ENCODE results near the gene CD163L1. TPM values are rescaled to one million over a fixed set of nuclear protein-coding genes. Genes with fewer than 3 reads are reported as not detected.
"Not testable (repeated sequence)": the region's sequence is repeated elsewhere in the genome, so short reads cannot be mapped to it uniquely, and the experiment has no call there.

The CD163L1 gene
- total RNA-seq, 4 donors from 2014 or later = 0.11 to 1.6 (median 0.34) TPM

GRCh38 chr12:7444537-7444936, 584 bp upstream of the CD163L1 start:
- TF ChIP-seq POLR2A (IDR thresholded peaks at IDR 0.05) (no peak), CTCF (IDR thresholded peaks at IDR 0.05) (no peak)
- intact Hi-C loops (cut with DNase I; ENCODE audit: low total_unique reads) = no loop called here
- DNase-seq (ENCODE audit: low spot score in 2 of 2) = no peak
- H3K4me3 ChIP-seq (ENCODE audit: low read depth, poor library complexity, severe bottlenecking) = no peak overlapping the region
- 78 to 83% methylated on average over 4 of the region's 4 CpGs for WGBS, 2 donors

- 93 to 100% methylated on average over 1 of the region's 1 CpG for WGBS, 2 donors
- H3K4me3 ChIP-seq (ENCODE audit: low read depth, poor library complexity, severe bottlenecking) = no peak overlapping the region
- no peak for DNase-seq (ENCODE audit: low spot score in 2 of 2)
- TF ChIP-seq CTCF (IDR thresholded peaks at IDR 0.05) = no peak
- no peak for TF ChIP-seq POLR2A (IDR thresholded peaks at IDR 0.05)
- intact Hi-C loops (cut with DNase I; ENCODE audit: low total_unique reads) = no loop called here
These were observed 2.7 kb downstream of the CD163L1 start for GRCh38 chr12:7441216-7441615.

DNA sequence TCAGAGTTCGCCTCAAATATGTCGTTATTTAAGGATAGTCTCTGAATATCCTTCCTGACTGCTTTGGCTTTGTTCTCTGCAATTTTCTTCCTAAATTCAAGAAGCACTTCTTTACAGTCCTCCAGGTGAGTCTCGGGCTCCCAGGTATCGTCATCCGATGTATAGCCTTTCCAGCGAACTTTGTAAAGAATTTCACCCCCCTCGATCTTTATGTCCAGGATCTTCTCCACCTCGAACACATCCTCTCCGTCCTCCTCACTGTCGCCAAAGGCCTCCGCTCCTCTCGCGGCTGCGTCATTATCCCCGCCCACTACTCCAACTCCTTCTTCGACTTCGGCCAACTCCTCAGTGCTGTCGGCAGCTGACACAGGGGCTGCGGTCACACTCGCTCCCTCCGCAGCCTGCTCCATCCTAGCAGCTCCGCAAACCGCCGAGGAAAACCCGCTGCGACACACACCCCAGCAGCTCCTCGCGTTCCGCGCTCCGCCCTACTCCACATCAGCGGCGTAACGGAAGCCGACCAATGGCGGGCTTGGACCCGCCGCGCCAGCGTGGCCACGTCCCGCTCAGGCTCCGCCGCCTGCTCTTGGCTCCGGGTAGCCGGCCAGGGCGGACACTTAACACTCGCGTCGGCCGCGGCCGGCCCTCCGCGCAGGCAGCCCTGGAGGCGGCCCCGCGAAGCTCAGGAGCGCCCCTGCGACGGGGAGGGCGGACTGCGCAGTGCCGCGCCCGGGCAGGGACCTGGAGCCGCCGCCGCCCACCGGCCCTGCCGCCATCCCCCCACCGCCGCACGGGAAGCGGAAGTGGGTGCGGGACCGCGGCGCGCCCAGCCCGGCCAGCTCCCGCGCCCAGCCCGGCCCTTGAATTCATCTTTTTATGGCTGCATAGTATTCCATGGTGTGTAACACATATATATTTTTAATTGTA, 4.1 kb downstream of the CD163L1 start:
- intact Hi-C loops (cut with DNase I; ENCODE audit: low total_unique reads) = no loop called here
- no peak for DNase-seq (ENCODE audit: low spot score in 2 of 2)
- WGBS, 2 donors = 19 to 27% methylated on average over 65 to 69 of the region's 84 CpGs
- TF ChIP-seq POLR2A (IDR thresholded peaks at IDR 0.05) (no peak), CTCF (IDR thresholded peaks at IDR 0.05) (no peak)
- H3K4me3 ChIP-seq (ENCODE audit: low read depth, poor library complexity, severe bottlenecking) = no peak overlapping the region

- DNase-seq (ENCODE audit: low spot score in 2 of 2); intact Hi-C loops (cut with DNase I; ENCODE audit: low total_unique reads); H3K4me3 ChIP-seq (ENCODE audit: low read depth, poor library complexity, severe bottlenecking): not testable (repeated sequence)
- WGBS, 2 donors = 83 to 89% methylated on average over 8 of the region's 8 CpGs
These were observed 5.5 kb downstream of the CD163L1 start for GRCh38 chr12:7438291-7438995.

- H3K4me3 ChIP-seq (ENCODE audit: low read depth, poor library complexity, severe bottlenecking); DNase-seq (ENCODE audit: low spot score in 2 of 2); intact Hi-C loops (cut with DNase I; ENCODE audit: low total_unique reads): not testable (repeated sequence)
- WGBS, 2 donors = 88% methylated on average over 3 of the region's 3 CpGs
These were observed 6.5 kb downstream of the CD163L1 start for GRCh38 chr12:7437494-7437893.

GRCh38 chr12:7434670-7435069, 9.3 kb downstream of the CD163L1 start:
- intact Hi-C loops (cut with DNase I; ENCODE audit: low total_unique reads) = no loop called here
- no peak for DNase-seq (ENCODE audit: low spot score in 2 of 2)
- H3K4me3 ChIP-seq (ENCODE audit: low read depth, poor library complexity, severe bottlenecking) = no peak overlapping the region
- TF ChIP-seq POLR2A (IDR thresholded peaks at IDR 0.05) = no peak
- no peak for TF ChIP-seq CTCF (IDR thresholded peaks at IDR 0.05)

Data from lower leg skin (tissue), 4 donors.